Measurements from ENCODE around the gene LPIN1. TPM values are rescaled to one million over a fixed set of nuclear protein-coding genes. Genes with fewer than 3 reads are reported as not detected.

Gene LPIN1
- total RNA-seq, 1 experiment from 2014 or later, result 43.1 TPM

DNA sequence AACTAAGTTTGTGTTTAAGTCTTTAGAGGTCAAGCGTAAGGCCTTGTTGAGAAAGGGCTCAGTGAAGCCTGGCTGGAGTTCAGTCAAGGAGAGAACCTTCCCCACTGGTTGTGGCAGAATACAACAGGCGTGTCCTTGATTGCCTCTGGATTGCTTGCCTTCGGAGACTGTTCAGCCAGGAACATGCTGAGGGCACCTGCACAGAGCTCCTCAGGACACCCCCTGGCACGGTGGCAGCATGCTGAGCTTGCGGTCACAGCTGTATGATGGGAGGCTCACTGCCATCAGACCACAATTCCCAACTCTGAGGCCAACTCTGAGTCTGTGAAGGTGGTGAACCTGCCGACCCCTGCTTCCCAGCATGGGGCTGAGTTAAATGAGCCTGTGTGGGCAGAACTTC lies 130.0 kb downstream of the LPIN1 start:
- H3K36me3 ChIP-seq (ENCODE audit: low read depth), result no peaks in the 10 kb centered on the region
- no peak for DNase-seq
- H3K27ac ChIP-seq, result no peak overlapping the region
- intact Hi-C loops (cut with micrococcal nuclease; ENCODE audit: unreplicated experiment), result no loop called here
- H3K4me3 ChIP-seq, result no peak overlapping the region
- no peaks in the 10 kb centered on the region; the same call in 1 of the 2 replicates for H3K9me2 ChIP-seq (ENCODE audit: insufficient read depth)
- H4K20me1 ChIP-seq (ENCODE audit: insufficient read depth), result no peaks in the 10 kb centered on the region
- TF ChIP-seq, protein P1, sequence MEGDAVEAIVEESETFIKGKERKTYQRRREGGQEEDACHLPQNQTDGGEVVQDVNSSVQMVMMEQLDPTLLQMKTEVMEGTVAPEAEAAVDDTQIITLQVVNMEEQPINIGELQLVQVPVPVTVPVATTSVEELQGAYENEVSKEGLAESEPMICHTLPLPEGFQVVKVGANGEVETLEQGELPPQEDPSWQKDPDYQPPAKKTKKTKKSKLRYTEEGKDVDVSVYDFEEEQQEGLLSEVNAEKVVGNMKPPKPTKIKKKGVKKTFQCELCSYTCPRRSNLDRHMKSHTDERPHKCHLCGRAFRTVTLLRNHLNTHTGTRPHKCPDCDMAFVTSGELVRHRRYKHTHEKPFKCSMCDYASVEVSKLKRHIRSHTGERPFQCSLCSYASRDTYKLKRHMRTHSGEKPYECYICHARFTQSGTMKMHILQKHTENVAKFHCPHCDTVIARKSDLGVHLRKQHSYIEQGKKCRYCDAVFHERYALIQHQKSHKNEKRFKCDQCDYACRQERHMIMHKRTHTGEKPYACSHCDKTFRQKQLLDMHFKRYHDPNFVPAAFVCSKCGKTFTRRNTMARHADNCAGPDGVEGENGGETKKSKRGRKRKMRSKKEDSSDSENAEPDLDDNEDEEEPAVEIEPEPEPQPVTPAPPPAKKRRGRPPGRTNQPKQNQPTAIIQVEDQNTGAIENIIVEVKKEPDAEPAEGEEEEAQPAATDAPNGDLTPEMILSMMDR (conservative IDR thresholded peaks at IDR 0.05), result no peak
- no peak for TF ChIP-seq EZH2 (IDR thresholded peaks at IDR 0.05; ENCODE audit: low read depth)
- no peaks in the 10 kb centered on the region for H3K4me1 ChIP-seq (replicated peaks; ENCODE audit: insufficient read depth)
- H3K4me2 ChIP-seq, result no peak overlapping the region
- H3K79me2 ChIP-seq (ENCODE audit: low read depth), result no peaks in the 10 kb centered on the region
- ChIA-PET POLR2A (ENCODE audit: unreplicated experiment) (no interaction called here), CTCF (no interaction called here)
- H3K9me3 ChIP-seq (ENCODE audit: insufficient read depth, low read depth), result no peaks in the 10 kb centered on the region
- no peak overlapping the region for H2AFZ ChIP-seq
- BruUV-seq (replicated peaks), result no TSS peak
- no peaks in the 10 kb centered on the region for H3K27me3 ChIP-seq (ENCODE audit: insufficient read depth, low read depth)
- no peaks in the 10 kb centered on the region for H3F3A ChIP-seq (ENCODE audit: insufficient read depth, low read depth)

DNA sequence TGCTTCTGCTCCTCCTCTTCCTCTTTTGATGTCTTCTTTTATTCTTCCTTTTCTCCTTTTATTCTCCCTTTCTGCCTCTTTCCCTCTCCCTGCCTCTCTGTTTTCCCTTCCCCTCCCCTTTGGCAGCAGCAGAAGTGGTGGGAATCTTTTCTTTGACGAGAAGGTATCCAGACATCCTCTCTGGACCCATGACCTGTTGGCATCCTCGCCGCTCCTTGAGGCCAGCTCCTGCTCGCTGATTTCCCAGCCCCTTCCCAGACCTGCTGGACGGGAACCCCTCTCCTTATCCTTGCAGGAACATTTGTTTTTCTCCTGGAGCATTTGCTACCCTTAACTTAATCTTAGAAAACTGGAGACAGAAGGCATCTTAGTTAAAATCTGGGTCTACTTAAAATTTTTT lies 130.5 kb downstream of the LPIN1 start:
- H2AFZ ChIP-seq, result no peak overlapping the region
- H3K36me3 ChIP-seq (ENCODE audit: low read depth), result no peaks in the 10 kb centered on the region
- H3K79me2 ChIP-seq (ENCODE audit: low read depth), result no peaks in the 10 kb centered on the region
- no peaks in the 10 kb centered on the region; the same call in 1 of the 2 replicates for H3K9me2 ChIP-seq (ENCODE audit: insufficient read depth)
- no peaks in the 10 kb centered on the region for H3K9me3 ChIP-seq (ENCODE audit: insufficient read depth, low read depth)
- TF ChIP-seq, protein P1 (conservative IDR thresholded peaks at IDR 0.05), result no peak
- TF ChIP-seq EZH2 (IDR thresholded peaks at IDR 0.05; ENCODE audit: low read depth), result no peak
- H3K4me2 ChIP-seq, result no peak overlapping the region
- POLR2A ChIA-PET (ENCODE audit: unreplicated experiment), result no interaction called here
- no TSS peak for BruUV-seq (replicated peaks)
- no peak for DNase-seq
- H3K27ac ChIP-seq, result no peak overlapping the region
- intact Hi-C loops (cut with micrococcal nuclease; ENCODE audit: unreplicated experiment), result no loop called here
- CTCF ChIA-PET, result no interaction called here
- no peaks in the 10 kb centered on the region for H3K4me1 ChIP-seq (replicated peaks; ENCODE audit: insufficient read depth)
- no peak overlapping the region for H3K4me3 ChIP-seq
- H3F3A ChIP-seq (ENCODE audit: insufficient read depth, low read depth), result no peaks in the 10 kb centered on the region
- no peaks in the 10 kb centered on the region for H3K27me3 ChIP-seq (ENCODE audit: insufficient read depth, low read depth)
- no peaks in the 10 kb centered on the region for H4K20me1 ChIP-seq (ENCODE audit: insufficient read depth)

Small RNA genes within 50 kb of the gene (microRNA-seq; reads per million reads assigned to microRNA genes)
- gene MIR4262 (ENCODE audit: borderline number of aligned reads, borderline replicate concordance), result not detected
- not detected for gene MIR548S (ENCODE audit: borderline number of aligned reads, borderline replicate concordance)

Other genes starting within 250 kb of the LPIN1 start
- 0.20 and 0.37 TPM in 2 replicates for gene GREB1, start 212.6 kb upstream of the LPIN1 start, total RNA-seq (2021)
- gene NTSR2, start 76.4 kb upstream of the LPIN1 start, total RNA-seq (2021), result not detected in 2 replicates

Data from PC-9 (cell line).